A673 (cell line): Measurements from ENCODE around the gene ATG12. TPM values are rescaled to one million over a fixed set of nuclear protein-coding genes. Genes with fewer than 3 reads are reported as not detected.

Experiments
- BruUV-seq: library from RNA; stranded (reverse); fragments of 400-500 nt; replicated peaks from 2 replicates; lab custom pipeline; 2021; lab: Mats Ljungman, UMichigan
- CTCF ChIA-PET: fragments of 300-600 bp; sonication (Branson Sonifier 250); formaldehyde crosslinking; loops from one replicate; lab custom pipeline; 2022; ENCODE audit warnings: antibody characterized with exemption; lab: Charles Lee
- POLR2A ChIA-PET: fragments of 300-600 bp; sonication (Branson Sonifier 250); formaldehyde crosslinking; loops from one replicate; lab custom pipeline; 2022; ENCODE audit warnings: antibody characterized with exemption; ENCODE audit not compliant: low non-redundant PET; lab: Charles Lee
- DNase-seq: peaks from one replicate; pipeline ENCODE4 v3.0.0-alpha.2; 2015; ENCODE audit warnings: low spot score
- H3K27ac ChIP-seq: fragments of 200-600 bp; sonication (generic); 2 replicates; pipeline ENCODE4 v1.5.1; 2016; ENCODE audit warnings: mixed run types, low read depth, mild to moderate bottlenecking, mixed read lengths, antibody characterized with exemption, low read length; ENCODE audit not compliant: poor library complexity, severe bottlenecking
- H3K27me3 ChIP-seq: fragments of 200-600 bp; sonication (generic); replicated peaks from 2 replicates; pipeline ENCODE4 v1.6.1; 2017; ENCODE audit warnings: mixed run types, low read depth, mild to moderate bottlenecking, mixed read lengths, antibody characterized with exemption, low read length; ENCODE audit not compliant: insufficient read depth, poor library complexity
- H3K36me3 ChIP-seq: fragments of 200-600 bp; sonication (generic); 2 replicates; pipeline ENCODE4 v1.6.1; 2016; ENCODE audit warnings: mixed run types, mild to moderate bottlenecking, mixed read lengths, antibody characterized with exemption, low read length; ENCODE audit not compliant: insufficient read depth, poor library complexity, severe bottlenecking
- H3K4me1 ChIP-seq: fragments of 200-600 bp; sonication (generic); 2 replicates; pipeline ENCODE4 v1.6.1; 2017; ENCODE audit warnings: mixed run types, mild to moderate bottlenecking, mixed read lengths, antibody characterized with exemption, low read length; ENCODE audit not compliant: insufficient read depth, poor library complexity, severe bottlenecking
- H3K4me3 ChIP-seq: fragments of 200-600 bp; sonication (generic); 2 replicates; pipeline ENCODE4 v1.5.1; 2016; ENCODE audit warnings: low read depth, mixed run types, mild to moderate bottlenecking, mixed read lengths, low read length; ENCODE audit not compliant: poor library complexity, severe bottlenecking
- H3K9me3 ChIP-seq: fragments of 200-600 bp; sonication (generic); 2 replicates; pipeline ENCODE4 v1.6.1; 2016; ENCODE audit warnings: mixed run types, low read depth, mild to moderate bottlenecking, mixed read lengths, antibody characterized with exemption, low read length; ENCODE audit not compliant: poor library complexity, severe bottlenecking
- EZH2 ChIP-seq: fragments of 200-600 bp; sonication (generic); IDR thresholded peaks from 2 replicates; pipeline ENCODE4 v1.6.1; 2017; ENCODE audit warnings: borderline replicate concordance, low read depth, mild to moderate bottlenecking, mixed read lengths, antibody characterized with exemption, low read length; ENCODE audit not compliant: poor library complexity, severe bottlenecking
- intact Hi-C: fragments of 100-400 bp; cut with micrococcal nuclease; formaldehyde crosslinking; loops from one replicate; pipeline ENCODE4 v1.10.0; 2022; ENCODE audit not compliant: unreplicated experiment
- total RNA-seq: library from RNA; stranded (reverse); gene quantifications from 2 replicates; pipeline ENCODE4 v1.2.3, GENCODE V29; 2021
- TF ChIP-seq, protein P1 (sequence below): fragments of 300-800, 200-600 bp; sonication (generic); conservative IDR thresholded peaks from 2 replicates; pipeline ENCODE4 v1.5.1; 2017; ENCODE audit warnings: low read depth, mild to moderate bottlenecking, antibody characterized with exemption, low read length, moderate library complexity, mixed read lengths

Gene ATG12
- total RNA-seq, 1 experiment from 2014 or later = 55.8 TPM

DNA sequence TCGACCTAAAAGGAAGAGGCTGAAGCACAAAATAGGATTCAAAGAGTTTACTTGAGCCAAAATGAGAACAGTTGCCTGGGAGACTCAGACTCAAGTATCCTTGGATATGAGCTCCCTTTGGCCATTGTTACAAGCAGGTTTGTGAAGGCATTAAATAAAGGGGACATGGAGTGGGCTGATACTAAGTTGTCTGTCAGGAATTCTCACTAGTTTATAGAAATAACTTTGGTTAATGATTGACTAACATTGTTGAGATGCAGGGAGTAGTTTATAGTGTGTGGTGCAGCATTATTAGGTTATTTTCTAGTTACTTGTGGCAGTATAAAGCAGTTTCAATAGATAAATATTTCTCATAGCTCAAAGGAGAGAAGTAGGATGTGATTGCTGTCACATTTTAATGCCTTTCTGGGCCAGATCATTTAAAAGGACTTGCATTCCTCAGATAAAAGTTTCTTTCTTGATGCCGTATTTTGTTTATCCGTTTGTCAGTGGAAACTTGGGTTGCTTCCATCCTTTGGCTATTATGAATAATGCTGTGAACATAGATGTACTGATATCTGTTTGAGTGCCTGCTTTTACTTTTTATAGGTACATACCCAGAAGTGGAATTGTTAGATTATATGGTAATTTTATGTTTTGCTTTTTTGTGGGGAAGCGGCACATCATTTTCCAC lies 9.5 kb upstream of the ATG12 start:
- Histone ChIP-seq H3K4me3 (no peak overlapping the region), H3K27ac (no peak overlapping the region), H3K27me3 (no peaks in the 10 kb centered on the region), H3K4me1 (no peaks in the 10 kb centered on the region), H3K36me3 (no peaks in the 10 kb centered on the region), H3K9me3 (no peaks in the 10 kb centered on the region)
- BruUV-seq = no TSS peak
- intact Hi-C loops = no loop called here
- ChIA-PET POLR2A (no interaction called here), CTCF (no interaction called here)
- TF ChIP-seq EZH2 = no peak
- TF ChIP-seq, protein P1, sequence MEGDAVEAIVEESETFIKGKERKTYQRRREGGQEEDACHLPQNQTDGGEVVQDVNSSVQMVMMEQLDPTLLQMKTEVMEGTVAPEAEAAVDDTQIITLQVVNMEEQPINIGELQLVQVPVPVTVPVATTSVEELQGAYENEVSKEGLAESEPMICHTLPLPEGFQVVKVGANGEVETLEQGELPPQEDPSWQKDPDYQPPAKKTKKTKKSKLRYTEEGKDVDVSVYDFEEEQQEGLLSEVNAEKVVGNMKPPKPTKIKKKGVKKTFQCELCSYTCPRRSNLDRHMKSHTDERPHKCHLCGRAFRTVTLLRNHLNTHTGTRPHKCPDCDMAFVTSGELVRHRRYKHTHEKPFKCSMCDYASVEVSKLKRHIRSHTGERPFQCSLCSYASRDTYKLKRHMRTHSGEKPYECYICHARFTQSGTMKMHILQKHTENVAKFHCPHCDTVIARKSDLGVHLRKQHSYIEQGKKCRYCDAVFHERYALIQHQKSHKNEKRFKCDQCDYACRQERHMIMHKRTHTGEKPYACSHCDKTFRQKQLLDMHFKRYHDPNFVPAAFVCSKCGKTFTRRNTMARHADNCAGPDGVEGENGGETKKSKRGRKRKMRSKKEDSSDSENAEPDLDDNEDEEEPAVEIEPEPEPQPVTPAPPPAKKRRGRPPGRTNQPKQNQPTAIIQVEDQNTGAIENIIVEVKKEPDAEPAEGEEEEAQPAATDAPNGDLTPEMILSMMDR = no peak
- no peak for DNase-seq

DNA sequence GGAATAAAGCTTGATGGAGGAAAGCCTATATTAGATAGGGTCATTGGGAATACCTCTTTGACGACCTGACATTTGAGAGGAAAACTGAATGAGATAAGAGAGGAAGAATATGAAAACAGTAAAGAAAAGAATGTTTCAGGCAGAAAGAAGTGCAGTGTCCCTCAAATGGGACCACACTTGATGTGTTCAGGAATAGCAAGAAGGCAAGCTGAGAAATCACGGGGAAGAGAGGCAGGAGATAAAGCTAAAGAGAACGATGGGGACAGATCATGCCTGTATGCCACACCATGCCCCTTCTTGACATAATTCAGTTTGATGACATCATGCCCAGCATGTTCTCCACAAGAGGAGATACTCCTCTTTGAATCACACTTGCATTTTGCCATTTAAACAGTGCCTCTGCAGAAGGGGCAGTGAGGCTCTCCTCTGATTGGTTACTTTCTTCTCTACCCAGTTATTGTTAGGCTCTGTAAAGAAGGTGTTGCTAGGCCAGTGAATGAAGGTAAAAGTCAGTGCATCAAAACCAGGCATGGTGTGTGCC lies 8.0 kb upstream of the ATG12 start:
- Histone ChIP-seq H3K4me3 (no peak overlapping the region), H3K4me1 (no peaks in the 10 kb centered on the region), H3K27ac (no peak overlapping the region), H3K9me3 (no peaks in the 10 kb centered on the region), H3K27me3 (no peaks in the 10 kb centered on the region), H3K36me3 (no peaks in the 10 kb centered on the region)
- TF ChIP-seq, protein P1 = no peak
- no peak for TF ChIP-seq EZH2
- ChIA-PET CTCF (no interaction called here), POLR2A (no interaction called here)
- DNase-seq = no peak
- intact Hi-C loops = no loop called here
- no TSS peak for BruUV-seq

DNA sequence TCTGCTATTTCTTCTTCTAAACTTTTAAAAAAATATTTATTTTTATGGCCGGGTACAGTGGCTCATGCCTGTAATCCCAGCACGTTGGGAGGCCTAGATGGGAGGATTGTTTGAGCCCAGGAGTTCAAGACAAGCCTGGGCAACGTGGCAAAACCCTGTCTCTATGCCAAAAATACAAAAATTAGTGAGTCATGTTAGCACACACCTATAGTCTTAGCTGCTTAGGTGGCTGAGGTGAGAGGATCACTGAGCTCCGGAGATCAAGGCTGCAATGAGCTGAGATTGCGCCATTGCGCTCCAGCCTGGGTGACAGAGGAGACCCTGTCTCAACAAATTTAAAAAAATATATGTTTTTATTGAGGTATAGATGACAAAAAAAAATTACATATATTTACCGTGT lies 5.9 kb upstream of the ATG12 start:
- ChIA-PET POLR2A (no interaction called here), CTCF (no interaction called here)
- no TSS peak for BruUV-seq
- H3K27me3 ChIP-seq = no peaks in the 10 kb centered on the region
- peaks cover 3% of the 10 kb centered on the region for H3K4me1 ChIP-seq
- no peak overlapping the region for H3K4me3 ChIP-seq
- DNase-seq = no peak
- intact Hi-C loops = no loop called here
- TF ChIP-seq, protein P1 = no peak
- no peak for TF ChIP-seq EZH2
- no peak overlapping the region for H3K27ac ChIP-seq
- H3K9me3 ChIP-seq = no peaks in the 10 kb centered on the region
- H3K36me3 ChIP-seq = no peaks in the 10 kb centered on the region
